ENCODE results near the gene ZNF446. TPM values are rescaled to one million over a fixed set of nuclear protein-coding genes. Genes with fewer than 3 reads are reported as not detected.

ZNF446 gene
- total and polyA plus RNA-seq, 10 of the 15 experiments (the other 5 are each of a cell fraction or from before 2014, with no cell fraction given): 0.14 to 6.9 (median 4.1) TPM

GRCh38 chr19:58520257-58520599 lies 44.1 kb downstream of the ZNF446 start:
- no peak for DNase-seq (ENCODE audit: low read depth, low spot score)
- in situ Hi-C loops (cut with MboI) (no loop called here), intact Hi-C loops (cut with micrococcal nuclease; ENCODE audit: unreplicated experiment) (no loop called here)
- H3K27me3 ChIP-seq (replicated peaks in 1 of 2; ENCODE audit: control insufficient read depth in 2 of 2, insufficient read depth in 2 of 2, low read length in 1 of 2): no peaks in the 10 kb centered on the region
- peak overlapping the region; percentile 61 for H3K4me2 ChIP-seq (ENCODE audit: control insufficient read depth, insufficient read depth)
- ChIA-PET CTCF (interaction anchor here (1.0 to 4.2 kb wide), 25 partner anchors 9 to 774 kb away, joined by 3 to 67 read pairs (median 5); partner anchors contain the start of genes CHMP2A, SLC27A5, TRIM28 and ZNF497), POLR2A (interaction anchor here (0.7 to 3.0 kb wide), 10 partner anchors 24 to 518 kb away, joined by 3 to 24 read pairs (median 12); partner anchors contain the start of genes CHMP2A, TRIM28, UBE2M and ZNF606), RAD21 (ENCODE audit: unreplicated experiment) (interaction anchor here (0.9 to 4.0 kb wide), 15 partner anchors 18 to 337 kb away, joined by 3 to 50 read pairs (median 5); partner anchors contain the start of genes CHMP2A, TRIM28, ZNF274 and ZNF584), SMC1A (ENCODE audit: uncharacterized antibody, unreplicated experiment) (interaction anchor here (0.8 to 3.6 kb wide), 17 partner anchors 12 to 291 kb away, joined by 3 to 43 read pairs (median 4); partner anchors contain the start of genes CHMP2A, MZF1, TRIM28 and UBE2M)
- TF ChIP-seq E4F1 (IDR thresholded peaks at IDR 0.05; ENCODE audit: borderline replicate concordance, partially characterized antibody): no peak
- TF ChIP-seq IRF4 (IDR thresholded peaks at IDR 0.05; ENCODE audit: low read depth, low read length): no peak
- H3K4me3 ChIP-seq: peak overlapping the region; percentile 89
- no peak for ATAC-seq
- H2AFZ ChIP-seq (ENCODE audit: control insufficient read depth, low read depth, low read length): peak overlapping the region; percentile 95
- no peaks in the 10 kb centered on the region for H4K20me1 ChIP-seq (ENCODE audit: control insufficient read depth, insufficient read depth)
- peak overlapping the region; percentile 90 for H3K9ac ChIP-seq (ENCODE audit: control insufficient read depth, insufficient read depth, low read length)
- peak overlapping the region; percentile 88 for H3K27ac ChIP-seq (ENCODE audit: control insufficient read depth, insufficient read depth)
- peaks cover 30% of the 10 kb centered on the region for H3K79me2 ChIP-seq (ENCODE audit: control insufficient read depth, insufficient read depth, low read length)
- FAIRE-seq: no peak
- H3K36me3 ChIP-seq (ENCODE audit: control insufficient read depth in 2 of 2, insufficient read depth in 2 of 2, low read length in 1 of 2): peaks cover 0 to 8% of the 10 kb centered on the region in 2 experiments; a peak in 3 of 4 replicates
- BruUV-seq (replicated peaks): TSS peak; percentile 90
- no peaks in the 10 kb centered on the region for H3K9me3 ChIP-seq (replicated peaks; ENCODE audit: control insufficient read depth, insufficient read depth, low read length)
- 3% methylated on average over 7 of the region's 7 CpGs for WGBS (ENCODE audit: insufficient coverage, insufficient replicate concordance, low lambda C conversion rate, missing lambda C conversion rate)
- peaks cover 19% of the 10 kb centered on the region for H3K4me1 ChIP-seq (ENCODE audit: control insufficient read depth, insufficient read depth, low read length)

- ATAC-seq (no peak), FAIRE-seq (no peak), DNase-seq (ENCODE audit: low read depth, low spot score) (no peak)
- Histone ChIP-seq H3K79me2 (ENCODE audit: control insufficient read depth, insufficient read depth, low read length) (peaks cover 23% of the 10 kb centered on the region), H4K20me1 (ENCODE audit: control insufficient read depth, insufficient read depth) (no peaks in the 10 kb centered on the region), H2AFZ (ENCODE audit: control insufficient read depth, low read depth, low read length) (no peak overlapping the region), H3K27me3 (replicated peaks in 1 of 2; ENCODE audit: control insufficient read depth in 2 of 2, insufficient read depth in 2 of 2, low read length in 1 of 2) (no peaks in the 10 kb centered on the region), H3K4me3 (no peak overlapping the region), H3K4me1 (ENCODE audit: control insufficient read depth, insufficient read depth, low read length) (peaks cover 11% of the 10 kb centered on the region), H3K9ac (ENCODE audit: control insufficient read depth, insufficient read depth, low read length) (no peak overlapping the region), H3K9me3 (replicated peaks; ENCODE audit: control insufficient read depth, insufficient read depth, low read length) (no peaks in the 10 kb centered on the region), H3K27ac (ENCODE audit: control insufficient read depth, insufficient read depth) (no peak overlapping the region), H3K36me3 (ENCODE audit: control insufficient read depth in 2 of 2, insufficient read depth in 2 of 2, low read length in 1 of 2) (peaks cover 0 to 2% of the 10 kb centered on the region in 2 experiments; a peak in 2 of 4 replicates), H3K4me2 (ENCODE audit: control insufficient read depth, insufficient read depth) (no peak overlapping the region)
- intact Hi-C loops (cut with micrococcal nuclease; ENCODE audit: unreplicated experiment) (no loop called here), in situ Hi-C loops (cut with MboI) (no loop called here)
- ChIA-PET CTCF (interaction anchor here (0.8 to 4.2 kb wide), 7 partner anchors 23 to 293 kb away, joined by 3 to 67 read pairs (median 21); partner anchors contain the start of genes CHMP2A, TRIM28 and ZNF544), POLR2A (interaction anchor here (0.6 to 3.0 kb wide), 9 partner anchors 22 to 215 kb away, joined by 3 to 24 read pairs (median 4); partner anchors contain the start of gene TRIM28), SMC1A (ENCODE audit: uncharacterized antibody, unreplicated experiment) (interaction anchor here (0.6 to 3.6 kb wide), 9 partner anchors 11 to 335 kb away, joined by 3 to 43 read pairs (median 7); partner anchors contain the start of genes MZF1, TRIM28 and UBE2M), RAD21 (ENCODE audit: unreplicated experiment) (interaction anchor here (0.9 to 4.0 kb wide), 6 partner anchors 23 to 194 kb away, joined by 3 to 50 read pairs (median 14); partner anchors contain the start of genes CHMP2A, TRIM28 and ZSCAN22)
- BruUV-seq (replicated peaks): no TSS peak
- 63% methylated on average over 4 of the region's 4 CpGs for WGBS (ENCODE audit: insufficient coverage, insufficient replicate concordance, low lambda C conversion rate, missing lambda C conversion rate)
- TF ChIP-seq ATF2 (IDR thresholded peaks at IDR 0.05; ENCODE audit: low read length): no peak
- TF ChIP-seq TBL1XR1 (IDR thresholded peaks at IDR 0.05; ENCODE audit: low read depth, low read length): no peak
- no peak for TF ChIP-seq MTA2 (IDR thresholded peaks at IDR 0.05; ENCODE audit: low read depth)
- TF ChIP-seq ZZZ3 (IDR thresholded peaks at IDR 0.05; ENCODE audit: control insufficient read depth, insufficient read length, low read depth): no peak
- no peak for TF ChIP-seq ESRRA (IDR thresholded peaks at IDR 0.05; ENCODE audit: low read length)
- TF ChIP-seq NKRF (conservative IDR thresholded peaks at IDR 0.05): no peak
- TF ChIP-seq MYB (IDR thresholded peaks at IDR 0.05; ENCODE audit: borderline replicate concordance, low read depth, low read length): no peak
- TF ChIP-seq NR2F1 (conservative IDR thresholded peaks at IDR 0.05): no peak
- TF ChIP-seq HCFC1 (IDR thresholded peaks at IDR 0.05; ENCODE audit: low read length): no peak
Observed at GRCh38 chr19:58521651-58522050, 45.5 kb downstream of the ZNF446 start.
